ENCODE measurements around the gene PSRC1.

The PSRC1 gene

DNA sequence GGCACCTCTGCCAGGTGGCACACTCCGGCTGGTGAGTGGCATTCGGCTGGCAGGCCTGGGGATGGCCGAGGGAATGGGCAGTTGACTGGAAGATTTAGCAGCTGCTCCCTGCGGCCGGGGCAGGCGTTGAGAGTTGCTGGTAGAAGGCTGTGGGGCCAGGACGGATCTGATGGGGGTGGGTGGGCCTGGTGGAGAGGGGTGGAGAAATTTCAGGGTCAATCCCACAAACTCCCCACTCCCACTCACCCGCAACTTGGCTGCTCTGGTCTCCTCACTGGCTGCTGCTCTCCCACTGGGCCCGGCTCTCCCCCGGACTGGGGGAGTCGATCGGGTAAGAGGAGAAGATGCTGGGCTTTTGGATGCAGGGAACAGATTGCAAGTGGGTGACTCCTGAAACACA is 2.1 kb downstream of the PSRC1 start:
- no peak for DNase-seq (ENCODE audit: low read depth)
- TF ChIP-seq, protein P1, sequence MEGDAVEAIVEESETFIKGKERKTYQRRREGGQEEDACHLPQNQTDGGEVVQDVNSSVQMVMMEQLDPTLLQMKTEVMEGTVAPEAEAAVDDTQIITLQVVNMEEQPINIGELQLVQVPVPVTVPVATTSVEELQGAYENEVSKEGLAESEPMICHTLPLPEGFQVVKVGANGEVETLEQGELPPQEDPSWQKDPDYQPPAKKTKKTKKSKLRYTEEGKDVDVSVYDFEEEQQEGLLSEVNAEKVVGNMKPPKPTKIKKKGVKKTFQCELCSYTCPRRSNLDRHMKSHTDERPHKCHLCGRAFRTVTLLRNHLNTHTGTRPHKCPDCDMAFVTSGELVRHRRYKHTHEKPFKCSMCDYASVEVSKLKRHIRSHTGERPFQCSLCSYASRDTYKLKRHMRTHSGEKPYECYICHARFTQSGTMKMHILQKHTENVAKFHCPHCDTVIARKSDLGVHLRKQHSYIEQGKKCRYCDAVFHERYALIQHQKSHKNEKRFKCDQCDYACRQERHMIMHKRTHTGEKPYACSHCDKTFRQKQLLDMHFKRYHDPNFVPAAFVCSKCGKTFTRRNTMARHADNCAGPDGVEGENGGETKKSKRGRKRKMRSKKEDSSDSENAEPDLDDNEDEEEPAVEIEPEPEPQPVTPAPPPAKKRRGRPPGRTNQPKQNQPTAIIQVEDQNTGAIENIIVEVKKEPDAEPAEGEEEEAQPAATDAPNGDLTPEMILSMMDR (IDR thresholded peaks at IDR 0.05; ENCODE audit: low read depth, low read length, missing control alignments) = no peak
- peak overlapping the region; percentile 81 for H3K4me3 ChIP-seq (ENCODE audit: low read depth, low read length)
- in situ Hi-C loops (cut with HindIII; ENCODE audit: low sequenced_read_pairs) = no loop called here

DNA sequence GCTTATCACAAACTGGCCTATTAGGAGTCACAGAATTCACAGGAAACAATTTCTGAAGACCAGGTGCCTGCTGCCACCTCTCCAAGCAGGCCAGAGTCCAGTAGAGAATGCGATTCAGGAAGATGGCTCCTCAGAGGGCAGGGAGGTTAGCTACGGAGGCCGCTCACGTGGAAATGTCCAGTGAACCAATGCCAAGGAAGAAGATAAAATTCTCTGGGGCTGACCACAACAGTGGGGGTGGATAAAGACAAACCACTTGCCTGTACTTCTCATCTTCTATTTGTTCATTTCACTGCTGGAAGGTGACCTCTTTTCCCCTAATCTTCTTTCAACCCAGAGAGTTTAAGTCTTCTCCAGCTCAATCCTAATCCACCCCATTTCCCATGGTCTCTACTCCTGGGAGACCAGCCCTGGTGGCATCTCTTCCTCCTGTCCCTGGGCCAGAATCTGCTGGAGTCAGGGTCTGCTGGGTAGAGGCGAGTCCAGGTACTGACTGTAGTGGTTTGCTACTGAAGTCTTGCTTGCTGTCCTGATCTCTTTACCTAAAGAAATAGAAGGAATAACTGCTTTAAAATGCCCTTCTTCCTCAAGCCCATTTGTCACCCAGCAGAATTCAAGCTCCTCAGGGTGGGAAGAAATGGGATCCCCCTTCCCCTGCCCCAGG is 3.2 kb downstream of the PSRC1 start:
- H3K4me3 ChIP-seq (ENCODE audit: low read depth, low read length) = no peak overlapping the region
- no peak for DNase-seq (ENCODE audit: low read depth)
- TF ChIP-seq, protein P1 (IDR thresholded peaks at IDR 0.05; ENCODE audit: low read depth, low read length, missing control alignments) = no peak
- in situ Hi-C loops (cut with HindIII; ENCODE audit: low sequenced_read_pairs) = loop anchor here (10.0 kb wide), 1 partner anchor 125 kb away; no protein-coding TSS in a partner anchor

DNA sequence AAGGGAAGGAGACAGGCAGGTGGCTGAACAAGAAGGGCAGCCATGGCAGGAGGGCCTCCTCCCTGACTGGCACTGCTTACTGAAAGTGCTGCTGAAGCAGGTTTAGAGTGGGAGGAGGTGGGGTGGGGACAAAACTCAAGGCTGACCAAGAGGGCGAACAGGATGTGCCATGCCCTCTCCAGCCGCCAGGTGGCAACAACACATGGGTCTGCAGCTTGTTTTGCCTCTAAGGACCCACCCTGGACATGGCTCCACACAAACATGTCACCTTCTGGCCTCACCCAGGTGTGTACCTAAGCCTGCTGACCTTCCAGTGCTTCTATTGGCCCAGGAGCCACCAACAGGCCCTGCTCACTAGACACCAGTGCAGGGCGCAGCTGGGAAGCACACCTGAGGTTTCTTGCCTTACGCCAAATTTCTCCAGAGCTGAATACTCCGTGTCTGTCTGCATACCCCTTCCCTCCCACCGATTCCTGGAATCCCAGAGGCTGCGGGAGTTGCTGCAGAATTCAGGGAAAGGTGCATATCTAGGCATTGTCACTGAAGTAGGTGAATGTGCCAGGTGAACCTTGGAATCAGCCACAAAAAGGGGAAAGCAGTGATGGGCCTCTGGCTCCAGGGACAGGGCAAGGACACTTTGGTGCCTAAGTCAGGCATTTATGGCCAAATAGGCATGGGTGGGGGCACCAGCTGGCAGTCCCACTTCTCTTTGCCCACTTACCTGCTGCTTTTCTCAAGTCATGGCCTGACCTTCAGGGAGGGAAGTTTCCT is 5.3 kb downstream of the PSRC1 start:
- no peak for DNase-seq (ENCODE audit: low read depth)
- H3K4me3 ChIP-seq (ENCODE audit: low read depth, low read length) = no peak overlapping the region
- TF ChIP-seq, protein P1 (IDR thresholded peaks at IDR 0.05; ENCODE audit: low read depth, low read length, missing control alignments) = peak; percentile 92
- in situ Hi-C loops (cut with HindIII; ENCODE audit: low sequenced_read_pairs) = loop anchor here (10.0 kb wide), 1 partner anchor 127 kb away; no protein-coding TSS in a partner anchor

DNA sequence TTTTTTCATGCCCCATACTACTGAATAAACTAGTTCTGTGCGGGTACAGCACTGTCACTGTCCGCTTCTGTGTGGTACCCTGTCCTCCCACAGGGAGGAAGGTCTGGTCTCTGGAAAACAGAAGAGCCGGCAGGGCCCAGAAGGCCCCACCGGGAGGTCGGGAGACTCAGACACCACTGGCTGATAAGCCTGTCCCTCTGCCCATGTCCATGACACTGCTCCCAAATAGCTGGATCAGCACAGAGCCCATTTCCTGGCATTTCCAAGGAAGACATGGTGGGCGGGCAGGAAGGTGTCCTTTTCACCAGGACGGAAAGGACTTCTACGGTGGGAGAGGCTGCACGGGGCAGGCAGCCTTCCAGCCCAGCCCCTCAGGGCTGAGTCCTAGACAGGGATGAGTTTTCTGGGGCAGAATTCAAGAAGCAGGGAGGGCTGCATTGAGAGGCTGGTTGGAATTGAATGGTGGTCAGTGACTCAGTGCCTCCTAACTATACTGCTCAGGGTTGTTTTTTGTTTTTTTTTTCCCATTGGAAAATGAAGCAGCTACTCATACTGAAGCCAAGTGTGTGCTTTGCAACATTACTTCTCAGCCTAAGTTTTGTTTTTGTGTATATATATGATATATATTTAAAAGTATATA is 7.1 kb downstream of the PSRC1 start:
- no peak overlapping the region for H3K4me3 ChIP-seq (ENCODE audit: low read depth, low read length)
- TF ChIP-seq, protein P1 (IDR thresholded peaks at IDR 0.05; ENCODE audit: low read depth, low read length, missing control alignments) = no peak
- in situ Hi-C loops (cut with HindIII; ENCODE audit: low sequenced_read_pairs) = loop anchor here (10.0 kb wide), 1 partner anchor 129 kb away; no protein-coding TSS in a partner anchor
- DNase-seq (ENCODE audit: low read depth) = peak; percentile 50

DNA sequence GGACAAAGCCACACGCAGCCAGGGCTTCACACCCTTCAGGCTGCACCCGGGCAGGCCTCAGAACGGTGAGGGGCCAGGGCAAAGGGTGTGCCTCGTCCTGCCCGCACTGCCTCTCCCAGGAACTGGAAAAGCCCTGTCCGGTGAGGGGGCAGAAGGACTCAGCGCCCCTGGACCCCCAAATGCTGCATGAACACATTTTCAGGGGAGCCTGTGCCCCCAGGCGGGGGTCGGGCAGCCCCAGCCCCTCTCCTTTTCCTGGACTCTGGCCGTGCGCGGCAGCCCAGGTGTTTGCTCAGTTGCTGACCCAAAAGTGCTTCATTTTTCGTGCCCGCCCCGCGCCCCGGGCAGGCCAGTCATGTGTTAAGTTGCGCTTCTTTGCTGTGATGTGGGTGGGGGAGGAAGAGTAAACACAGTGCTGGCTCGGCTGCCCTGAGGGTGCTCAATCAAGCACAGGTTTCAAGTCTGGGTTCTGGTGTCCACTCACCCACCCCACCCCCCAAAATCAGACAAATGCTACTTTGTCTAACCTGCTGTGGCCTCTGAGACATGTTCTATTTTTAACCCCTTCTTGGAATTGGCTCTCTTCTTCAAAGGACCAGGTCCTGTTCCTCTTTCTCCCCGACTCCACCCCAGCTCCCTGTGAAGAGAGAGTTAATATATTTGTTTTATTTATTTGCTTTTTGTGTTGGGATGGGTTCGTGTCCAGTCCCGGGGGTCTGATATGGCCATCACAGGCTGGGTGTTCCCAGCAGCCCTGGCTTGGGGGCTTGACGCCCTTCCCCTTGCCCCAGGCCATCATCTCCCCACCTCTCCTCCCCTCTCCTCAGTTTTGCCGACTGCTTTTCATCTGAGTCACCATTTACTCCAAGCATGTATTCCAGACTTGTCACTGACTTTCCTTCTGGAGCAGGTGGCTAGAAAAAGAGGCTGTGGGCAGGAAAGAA is 8.1 kb downstream of the PSRC1 start:
- in situ Hi-C loops (cut with HindIII; ENCODE audit: low sequenced_read_pairs) = loop anchor here (10.0 kb wide), 1 partner anchor 130 kb away; no protein-coding TSS in a partner anchor
- TF ChIP-seq, protein P1 (IDR thresholded peaks at IDR 0.05; ENCODE audit: low read depth, low read length, missing control alignments) = no peak
- DNase-seq (ENCODE audit: low read depth) = no peak
- no peak overlapping the region for H3K4me3 ChIP-seq (ENCODE audit: low read depth, low read length)

Data from astrocyte of the cerebellum (primary cell).